Endometrial microvascular endothelial cells (primary cell): ENCODE measurements around the gene TEFM. TPM values are rescaled to one million over a fixed set of nuclear protein-coding genes. Genes with fewer than 3 reads are reported as not detected.

Experiments
- total RNA-seq: library from RNA; depleted of rRNA; stranded (reverse); fragments of >200 nt; gene quantifications from one replicate; pipeline ENCODE4 v1.2.3, GENCODE V29; 2015; ENCODE audit errors: inconsistent ontology term

TEFM gene
- total RNA-seq, 1 donor from 2014 or later, result 11.4 TPM

Other genes starting within 250 kb of the TEFM start
- gene CRLF3, start 81.5 kb downstream of the TEFM start, total RNA-seq, result 23.1 TPM
- 5.9 TPM for gene ATAD5, start 74.3 kb downstream of the TEFM start, total RNA-seq
- not detected for gene ADAP2, start 15.7 kb upstream of the TEFM start, total RNA-seq
- 10.3 TPM for gene RNF135, start 64.8 kb upstream of the TEFM start, total RNA-seq
- 13.0 TPM for gene NF1, start 188.7 kb upstream of the TEFM start, total RNA-seq